H1 (cell line): ENCODE results near the gene ZNF524. TPM values are rescaled to one million over a fixed set of nuclear protein-coding genes. Genes with fewer than 3 reads are reported as not detected.

Source experiments
- CTCF ChIA-PET: fragments of 300-600 bp; sonication (Branson Sonifier 250); formaldehyde crosslinking; loops from one replicate; lab custom pipeline; 2021; ENCODE audit not compliant: partially characterized antibody; lab: Charles Lee
- POLR2A ChIA-PET: fragments of 300-600 bp; sonication (Branson Sonifier 250); formaldehyde crosslinking; loops from one replicate; lab custom pipeline; 2021; ENCODE audit warnings: inconsistent platforms; ENCODE audit not compliant: partially characterized antibody; lab: Charles Lee
- DNase-seq, 2 experiments: peaks; one replicate each; pipeline versions ENCODE4 v3.0.0 to v3.0.0-alpha.2; 2010 to 2022; ENCODE audit warnings: low spot score in 2 of 2, low read depth in 1 of 2, mixed read lengths in 1 of 2
- FAIRE-seq: peaks from 2 replicates; lab custom pipeline; 2011; peaks lifted over from hg19 to GRCh38; lab: Jason Lieb, UNC
- H2AFZ ChIP-seq: 2 replicates; pipeline ENCODE4 v1.8.1; 2012; ENCODE audit warnings: low read length, inconsistent platforms
- H2AK5ac ChIP-seq: 2 replicates; pipeline ENCODE4 v1.6.1; 2013; ENCODE audit warnings: low read depth, low read length
- H2BK120ac ChIP-seq: replicated peaks from 2 replicates; pipeline ENCODE3; 2013; ENCODE audit warnings: low read depth, low read length, inconsistent platforms
- H2BK12ac ChIP-seq: 2 replicates; pipeline ENCODE4 v1.6.1; 2013; ENCODE audit warnings: low read depth, low read length
- H2BK15ac ChIP-seq: 2 replicates; pipeline ENCODE4 v1.6.1; 2013; ENCODE audit warnings: low read length
- H2BK20ac ChIP-seq: 2 replicates; pipeline ENCODE4 v1.6.1; 2013; ENCODE audit warnings: low read length
- H2BK5ac ChIP-seq: 2 replicates; pipeline ENCODE4 v1.6.1; 2013; ENCODE audit warnings: low read depth, low read length
- H3K14ac ChIP-seq: 2 replicates; pipeline ENCODE4 v1.6.1; 2013; ENCODE audit warnings: inconsistent platforms; ENCODE audit not compliant: insufficient read length
- H3K18ac ChIP-seq: 2 replicates; pipeline ENCODE4 v1.6.1; 2013; ENCODE audit warnings: low read length; ENCODE audit errors: extremely low read depth
- H3K23ac ChIP-seq: 2 replicates; pipeline ENCODE4 v1.6.1; 2013; ENCODE audit warnings: inconsistent platforms; ENCODE audit not compliant: insufficient read length
- H3K23me2 ChIP-seq: 2 replicates; pipeline ENCODE4 v1.6.1; 2013; ENCODE audit warnings: low read depth, low read length
- H3K27ac ChIP-seq: 2 replicates; pipeline ENCODE4 v1.6.1; 2011; ENCODE audit warnings: low read depth, low read length, inconsistent platforms
- H3K27me3 ChIP-seq, 4 experiments: replicated peaks in 1 of 4; 1 replicate in 1 of 4; 2 replicates in 3 of 4; pipeline versions ENCODE4 v1.6.1 to v1.8.1; 2011 to 2013; ENCODE audit warnings: low read length in 3 of 4, mild to moderate bottlenecking in 3 of 4, inconsistent platforms in 2 of 4, mixed read lengths in 2 of 4, moderate library complexity in 1 of 4; ENCODE audit not compliant: control insufficient read depth in 3 of 4, insufficient read depth in 3 of 4; ENCODE audit errors: extremely low read depth in 1 of 4
- H3K36me3 ChIP-seq, 4 experiments: 2 replicates each; pipeline versions ENCODE4 v1.6.1 to v1.8.1; 2011 to 2013; ENCODE audit warnings: mild to moderate bottlenecking in 4 of 4, low read length in 3 of 4, moderate library complexity in 2 of 4, control low read depth in 1 of 4, inconsistent platforms in 1 of 4; ENCODE audit not compliant: insufficient read depth in 4 of 4, control insufficient read depth in 2 of 4
- H3K4ac ChIP-seq: replicated peaks from 2 replicates; pipeline ENCODE3; 2013; ENCODE audit warnings: low read length, low read depth, mixed read lengths, inconsistent platforms; ENCODE audit not compliant: insufficient read length
- H3K4me1 ChIP-seq, 4 experiments: replicated peaks in 1 of 4; 1 replicate in 1 of 4; 2 replicates in 3 of 4; pipeline versions ENCODE4 v1.6.1 to v1.8.1; 2011 to 2013; ENCODE audit warnings: low read length in 3 of 4, inconsistent platforms in 2 of 4, mixed read lengths in 1 of 4; ENCODE audit not compliant: insufficient read depth in 4 of 4, control insufficient read depth in 3 of 4
- H3K4me2 ChIP-seq, 2 experiments: 2 replicates each; pipeline versions ENCODE4 v1.6.1 to v1.8.1; 2011 to 2013; ENCODE audit warnings: low read depth in 2 of 2, low read length in 2 of 2, control low read depth in 1 of 2, inconsistent platforms in 1 of 2, mild to moderate bottlenecking in 1 of 2; ENCODE audit not compliant: insufficient read depth in 1 of 2
- H3K4me3 ChIP-seq, 4 experiments: fragments of 200-600, 300-600 bp in 1 of 4; sonication (generic), shearing (Covaris generic), sonication (Bioruptor Twin) in 1 of 4; 2 replicates each; pipeline versions ENCODE4 v1.5.1 to v1.8.1; 2011 to 2016; ENCODE audit warnings: low read length in 4 of 4, low read depth in 3 of 4, control low read depth in 2 of 4, inconsistent platforms in 2 of 4, mild to moderate bottlenecking in 2 of 4, mixed read lengths in 1 of 4, moderate library complexity in 1 of 4; ENCODE audit not compliant: insufficient read depth in 2 of 4; ENCODE audit errors: extremely low read depth in 1 of 4
- H3K56ac ChIP-seq: replicated peaks from 2 replicates; pipeline ENCODE3; 2013; ENCODE audit warnings: low read depth, mild to moderate bottlenecking, mixed read lengths, low read length, inconsistent platforms; ENCODE audit not compliant: insufficient read length
- H3K79me1 ChIP-seq: 2 replicates; pipeline ENCODE4 v1.6.1; 2013; ENCODE audit warnings: low read depth, low read length, control low read depth
- H3K79me2 ChIP-seq, 2 experiments: 2 replicates each; pipeline versions ENCODE4 v1.6.1 to v1.8.1; 2012 to 2013; ENCODE audit warnings: low read length in 2 of 2, mild to moderate bottlenecking in 2 of 2, inconsistent platforms in 1 of 2; ENCODE audit not compliant: insufficient read depth in 2 of 2, control insufficient read depth in 1 of 2
- H3K9ac ChIP-seq, 4 experiments: replicated peaks in 1 of 4; 1 replicate in 1 of 4; 2 replicates in 3 of 4; pipeline versions ENCODE4 v1.6.1 to v1.8.1; 2011 to 2013; ENCODE audit warnings: low read depth in 3 of 4, low read length in 3 of 4, control low read depth in 2 of 4, mild to moderate bottlenecking in 2 of 4, moderate library complexity in 2 of 4, inconsistent platforms in 1 of 4; ENCODE audit errors: extremely low read depth in 1 of 4
- H3K9me3 ChIP-seq, 2 experiments: 2 replicates each; pipeline versions ENCODE4 v1.6.1 to v1.8.1; 2012 to 2013; ENCODE audit warnings: mild to moderate bottlenecking in 2 of 2, moderate library complexity in 2 of 2, control low read depth in 1 of 2, inconsistent platforms in 1 of 2, low read depth in 1 of 2, low read length in 1 of 2, mixed read lengths in 1 of 2; ENCODE audit not compliant: insufficient read depth in 2 of 2
- H4K20me1 ChIP-seq, 2 experiments: replicated peaks in 1 of 2; 2 replicates each; pipeline versions ENCODE3 to v1.8.1; 2011 to 2013; ENCODE audit warnings: inconsistent platforms in 2 of 2, low read length in 2 of 2, mild to moderate bottlenecking in 1 of 2; ENCODE audit not compliant: insufficient read depth in 2 of 2, control insufficient read depth in 1 of 2
- H4K5ac ChIP-seq: 2 replicates; pipeline ENCODE4 v1.6.1; 2013; ENCODE audit warnings: low read length, low read depth, mixed read lengths, inconsistent platforms; ENCODE audit not compliant: insufficient read length
- H4K8ac ChIP-seq: 2 replicates; pipeline ENCODE4 v1.8.0; 2013; ENCODE audit warnings: mild to moderate bottlenecking, moderate library complexity, low read length, inconsistent platforms; ENCODE audit not compliant: insufficient read depth; ENCODE audit errors: extremely low read depth
- H4K91ac ChIP-seq: replicated peaks from 2 replicates; pipeline ENCODE3; 2013; ENCODE audit warnings: low read length, mixed read lengths, inconsistent platforms; ENCODE audit not compliant: insufficient read length
- ATF3 ChIP-seq: IDR thresholded peaks from 2 replicates; pipeline ENCODE4 v1.6.1; 2011; ENCODE audit warnings: low read depth, mild to moderate bottlenecking, low read length; ENCODE audit not compliant: insufficient read depth
- GABPA ChIP-seq: IDR thresholded peaks from 2 replicates; pipeline ENCODE4 v1.6.1; 2011; ENCODE audit warnings: mild to moderate bottlenecking, low read length, moderate library complexity, borderline replicate concordance; ENCODE audit not compliant: insufficient read depth
- NRF1 ChIP-seq: IDR thresholded peaks from 2 replicates; pipeline ENCODE4 v1.6.1; 2011; ENCODE audit warnings: mild to moderate bottlenecking, low read depth, low read length, improper control_type of control experiment
- RAD21 ChIP-seq, 2 experiments: IDR thresholded peaks in 1 of 2; conservative IDR thresholded peaks in 1 of 2; 2 replicates each; pipeline ENCODE4 v1.6.1; 2011; ENCODE audit warnings: low read depth in 2 of 2, low read length in 2 of 2, improper control_type of control experiment in 1 of 2, inconsistent platforms in 1 of 2, mild to moderate bottlenecking in 1 of 2, moderate library complexity in 1 of 2
- SIN3A ChIP-seq, 2 experiments: IDR thresholded peaks in 1 of 2; conservative IDR thresholded peaks in 1 of 2; 2 replicates each; pipeline ENCODE4 v1.6.1; 2011 to 2012; ENCODE audit warnings: low read length in 2 of 2, improper control_type of control experiment in 1 of 2, low read depth in 1 of 2, mild to moderate bottlenecking in 1 of 2
- SIRT6 ChIP-seq: IDR thresholded peaks from one replicate; pipeline ENCODE4 v1.7.1; 2012; ENCODE audit warnings: low read length, inconsistent platforms
- WGBS, 2 experiments: shearing (Covaris generic) in 1 of 2; methylation state at CpG; one replicate each; pipeline versions ENCODE4 v1.1.6 to v1.1.7; 2013 to 2015; ENCODE audit warnings: low lambda C conversion rate in 2 of 2, mixed read lengths in 2 of 2, inconsistent platforms in 1 of 2, low coverage in 1 of 2, missing lambda C conversion rate in 1 of 2; ENCODE audit not compliant: insufficient replicate concordance in 2 of 2, insufficient coverage in 1 of 2, insufficient read length in 1 of 2; ENCODE audit errors: extremely low coverage in 1 of 2, missing lambda C conversion rate in 1 of 2; 5-methylcytosine and 5-hydroxymethylcytosine counted together
- polyA plus RNA-seq, 7 experiments: library from polyadenylated mRNA; depleted of rRNA in 3 of 7; stranded (reverse) in 5 of 7; unstranded in 2 of 7; fragments of >200 nt in 5 of 7; fragments of 200-250 nt in 2 of 7; gene quantifications; 1 replicate in 5 of 7; 2 replicates in 1 of 7; 4 replicates in 1 of 7; pipeline versions ENCODE4 v1.2.1 to v1.2.3, GENCODE V29; 2011 to 2013; ENCODE audit warnings: missing spikeins in 2 of 7, mixed read lengths in 2 of 7
- total RNA-seq: library from RNA; stranded (reverse); fragmentation: NEBNext Ultra II Directional; extraction: Animal tissue kit (Norgen Biotek cat#: 25700); gene quantifications from 2 replicates; pipeline ENCODE4 v1.2.1, GENCODE V29; 2021

The ZNF524 gene
- total and polyA plus RNA-seq, 2 of the 8 experiments (the other 6 are each of a cell fraction or from before 2014, with no cell fraction given), result 4.4 to 4.7 TPM

DNA sequence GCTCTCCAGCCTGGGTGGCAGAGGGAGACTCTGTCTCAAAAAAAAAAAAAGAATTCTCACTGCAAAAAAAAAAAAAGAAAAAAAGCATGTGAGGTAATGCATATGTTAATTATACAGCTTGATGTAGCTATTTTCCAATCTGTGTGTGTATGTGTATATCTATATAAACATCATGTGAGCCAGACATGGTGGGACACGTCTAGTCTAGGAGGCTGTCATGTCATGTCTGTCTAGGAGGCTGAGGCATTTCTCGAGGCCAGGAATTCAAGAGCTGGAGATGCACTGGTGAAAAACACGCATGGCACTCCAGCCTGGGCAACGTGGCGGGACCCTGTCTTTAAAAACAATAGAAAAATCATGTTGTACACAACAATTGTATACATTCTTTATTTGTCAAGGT is 47.9 kb upstream of the ZNF524 start:
- Histone ChIP-seq H4K20me1 (no peaks in the 10 kb centered on the region), H3K79me2 (no peaks in the 10 kb centered on the region), H2BK12ac (no peak overlapping the region), H3K4me1 (peaks cover 4 to 14% (median 7%) of the 10 kb centered on the region in 4 experiments; a peak in 6 of 7 replicates), H3K27me3 (peaks cover 0 to 3% (median 0%) of the 10 kb centered on the region in 4 experiments; a peak in 1 of 7 replicates), H2AFZ (no peak overlapping the region), H2AK5ac (no peak overlapping the region), H3K56ac (no peak overlapping the region), H2BK5ac (no peak overlapping the region), H4K8ac (no peak overlapping the region), H3K14ac (no peak overlapping the region), H3K23ac (no peak overlapping the region), H2BK15ac (no peak overlapping the region), H3K4me3 (no peak overlapping the region), H3K18ac (no peak overlapping the region), H2BK20ac (no peak overlapping the region), H3K79me1 (no peaks in the 10 kb centered on the region), H3K4ac (no peak overlapping the region), H3K9ac (no peak overlapping the region), H3K23me2 (peaks cover 7% of the 10 kb centered on the region; the same call in 1 of the 2 replicates), H3K27ac (no peak overlapping the region), H2BK120ac (no peak overlapping the region), H4K5ac (no peak overlapping the region), H4K91ac (no peak overlapping the region), H3K36me3 (no peaks in the 10 kb centered on the region), H3K9me3 (no peaks in the 10 kb centered on the region), H3K4me2 (no peak overlapping the region; a peak in 1 of 4 replicates)
- TF ChIP-seq ATF3 (no peak), NRF1 (no peak), SIN3A (conservative IDR thresholded peaks at IDR 0.05 in 1 of 2, IDR thresholded peaks at IDR 0.05 in 1 of 2; ENCODE audit: low read depth in 1 of 2, low read length in 2 of 2) (no peak), RAD21 (IDR thresholded peaks at IDR 0.05 in 1 of 2, conservative IDR thresholded peaks at IDR 0.05 in 1 of 2; ENCODE audit: low read depth in 2 of 2, low read length in 2 of 2) (no peak), SIRT6 (no peak), GABPA (no peak)
- CTCF ChIA-PET, result interaction anchor here (0.6 to 1.2 kb wide), 3 partner anchors 10 to 80 kb away, joined by 3 to 4 read pairs (median 3); no protein-coding TSS in a partner anchor
- no peak for FAIRE-seq
- POLR2A ChIA-PET, result interaction anchor here (0.6 to 1.5 kb wide), 5 partner anchors 13 to 54 kb away, joined by 3 to 5 read pairs (median 3); no protein-coding TSS in a partner anchor
- no peak for DNase-seq
- WGBS, 2 experiments, result 92% methylated on average over 5 of the region's 5 CpGs; no CpG with 5 or more reads in 1 of the 2 experiments
